GM12891 (cell line): ENCODE data around the gene CAPN2.

Source experiments
- POLR2A ChIP-seq: IDR thresholded peaks from 2 replicates; pipeline ENCODE4 v1.6.1; 2011; ENCODE audit warnings: low read depth, low read length, control low read depth
- SPI1 ChIP-seq: IDR thresholded peaks from 2 replicates; pipeline ENCODE4 v1.6.1; 2011; ENCODE audit warnings: low read depth, low read length, control low read depth

DNA sequence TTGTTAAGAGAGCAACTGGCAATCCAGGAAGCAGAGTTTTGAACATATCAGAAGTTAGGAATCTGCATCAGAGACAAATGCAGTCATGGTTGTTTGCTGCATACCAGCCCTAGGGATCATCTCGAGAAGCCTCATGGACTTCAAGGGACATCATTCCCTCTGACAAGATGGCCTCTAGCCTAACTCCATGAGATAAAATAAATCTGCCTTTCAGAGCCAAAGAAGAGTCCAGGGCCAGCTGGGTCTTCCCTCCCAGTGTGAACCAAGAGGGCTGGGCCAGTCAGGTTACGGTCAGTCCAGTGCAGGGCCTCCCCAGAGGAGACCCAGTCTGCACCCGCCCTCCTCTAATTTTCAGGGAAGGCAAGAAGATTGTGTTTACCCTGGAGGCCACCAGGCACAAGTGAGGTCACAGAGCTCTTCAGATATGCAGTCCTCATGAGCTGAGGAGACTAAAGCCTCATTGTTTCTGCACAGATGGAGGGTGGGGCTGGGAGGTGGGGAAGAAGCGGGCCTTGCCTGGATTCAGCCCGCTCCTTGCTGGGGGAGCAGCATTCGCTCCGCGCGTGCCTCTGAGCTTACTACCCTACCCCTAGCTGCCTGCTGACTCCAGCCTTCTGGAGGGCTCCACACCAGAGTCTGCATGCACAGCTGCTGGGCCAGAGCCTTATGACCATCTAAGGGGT, 52.8 kb downstream of the CAPN2 start:
- TF ChIP-seq POLR2A: no peak
- no peak for TF ChIP-seq SPI1
